Stimulated activated CD4-positive, alpha-beta T cell treated with anti-CD3 and anti-CD28 coated beads, Interleukin-1b, Interleukin-23, amount 100 ng/mL, for 1 hour (primary cell): ENCODE data around the gene BBOX1.
"Not testable (repeated sequence)": the region's sequence is repeated elsewhere in the genome, so short reads cannot be mapped to it uniquely, and the experiment has no call there.

Source experiments
- DNase-seq, 2 donors: peaks; one replicate each; pipeline ENCODE4 v3.0.0-alpha.2; 2020; ENCODE audit warnings: low read depth in 2 of 2

The BBOX1 gene

GRCh38 chr11:27083782-27084181 lies 43.2 kb downstream of the BBOX1 start:
- no peak for DNase-seq

- no peak for DNase-seq
Observed at GRCh38 chr11:27084518-27084917, 43.9 kb downstream of the BBOX1 start.

- DNase-seq: no peak
Observed at GRCh38 chr11:27085111-27085510, 44.5 kb downstream of the BBOX1 start.

GRCh38 chr11:27085605-27086004 lies 45.0 kb downstream of the BBOX1 start:
- no peak for DNase-seq

- no peak for DNase-seq
Observed at GRCh38 chr11:27087432-27087831, 46.8 kb downstream of the BBOX1 start.

- DNase-seq: no peak
Observed at GRCh38 chr11:27088353-27088752, 47.7 kb downstream of the BBOX1 start.

- no peak for DNase-seq
Observed at GRCh38 chr11:27089746-27090145, 49.1 kb downstream of the BBOX1 start.

GRCh38 chr11:27090357-27090948 lies 49.8 kb downstream of the BBOX1 start:
- DNase-seq: not testable (repeated sequence)

- DNase-seq: no peak
Observed at GRCh38 chr11:27094120-27094519, 53.5 kb downstream of the BBOX1 start.

- DNase-seq: no peak
Observed at GRCh38 chr11:27095059-27095458, 54.4 kb downstream of the BBOX1 start.

GRCh38 chr11:27095887-27096286 lies 55.3 kb downstream of the BBOX1 start:
- DNase-seq: no peak

- no peak for DNase-seq
Observed at GRCh38 chr11:27097551-27097950, 56.9 kb downstream of the BBOX1 start.

GRCh38 chr11:27100534-27100933 lies 59.9 kb downstream of the BBOX1 start:
- DNase-seq: no peak

- no peak for DNase-seq
Observed at GRCh38 chr11:27107548-27107947, 66.9 kb downstream of the BBOX1 start.

GRCh38 chr11:27108809-27109208 lies 68.2 kb downstream of the BBOX1 start:
- no peak for DNase-seq

GRCh38 chr11:27111896-27112295 lies 71.3 kb downstream of the BBOX1 start:
- no peak for DNase-seq

GRCh38 chr11:27112946-27113345 lies 72.3 kb downstream of the BBOX1 start:
- no peak for DNase-seq

GRCh38 chr11:27115051-27115650 lies 74.5 kb downstream of the BBOX1 start:
- no peak for DNase-seq

- DNase-seq: no peak
Observed at GRCh38 chr11:27116684-27117083, 76.1 kb downstream of the BBOX1 start.

GRCh38 chr11:27118371-27118770 lies 77.8 kb downstream of the BBOX1 start:
- DNase-seq: no peak

- DNase-seq: no peak
Observed at GRCh38 chr11:27118949-27119348, 78.3 kb downstream of the BBOX1 start.

- DNase-seq: no peak
Observed at GRCh38 chr11:27119396-27119795, 78.8 kb downstream of the BBOX1 start.

GRCh38 chr11:27120211-27120610 lies 79.6 kb downstream of the BBOX1 start:
- DNase-seq: no peak

- no peak for DNase-seq
Observed at GRCh38 chr11:27122001-27122400, 81.4 kb downstream of the BBOX1 start.
